Tongue (tissue), 2 donors: ENCODE results near the gene FER. TPM values are rescaled to one million over a fixed set of nuclear protein-coding genes. Genes with fewer than 3 reads are reported as not detected.

Source experiments
- DNase-seq: peaks from one replicate; pipeline ENCODE4 v3.0.0-alpha.2; 2015
- total RNA-seq: library from RNA; depleted of rRNA; stranded (reverse); fragments of >200 nt; gene quantifications from one replicate; pipeline ENCODE4 v1.2.3, GENCODE V29; 2014

The FER gene
- total RNA-seq, 1 donor from 2014 or later, result 42.6 TPM

GRCh38 chr5:109180668-109181067 is 433.0 kb downstream of the FER start:
- DNase-seq, result no peak

GRCh38 chr5:109186759-109187158 is 439.1 kb downstream of the FER start:
- no peak for DNase-seq

GRCh38 chr5:109191153-109191558 is 443.5 kb downstream of the FER start:
- DNase-seq, result no peak

- no peak for DNase-seq
Observed at GRCh38 chr5:109192027-109192426, 444.3 kb downstream of the FER start.

GRCh38 chr5:109192555-109193281 is 445.0 kb downstream of the FER start:
- no peak for DNase-seq

- DNase-seq, result no peak
Observed at GRCh38 chr5:109195667-109196066, 448.0 kb downstream of the FER start.

GRCh38 chr5:109196087-109196822 is 448.6 kb downstream of the FER start:
- no peak for DNase-seq

GRCh38 chr5:109196823-109197160 is 449.1 kb downstream of the FER start:
- DNase-seq, result no peak

- DNase-seq, result peak; percentile 15
Observed at GRCh38 chr5:109199289-109199688, 451.6 kb downstream of the FER start.

GRCh38 chr5:109199799-109200620 is 452.3 kb downstream of the FER start:
- no peak for DNase-seq

GRCh38 chr5:109215040-109215439 is 467.3 kb downstream of the FER start:
- DNase-seq, result no peak

- DNase-seq, result peak; percentile 64
Observed at GRCh38 chr5:109218818-109219217, 471.1 kb downstream of the FER start.

- peak; percentile 67 for DNase-seq
Observed at GRCh38 chr5:109223531-109223930, 475.8 kb downstream of the FER start.

- no peak for DNase-seq
Observed at GRCh38 chr5:109224276-109224882, 476.7 kb downstream of the FER start.

GRCh38 chr5:109225716-109226625 is 478.3 kb downstream of the FER start:
- peak; percentile 32 for DNase-seq

- DNase-seq, result peak; percentile 65
Observed at GRCh38 chr5:109230369-109230768, 482.7 kb downstream of the FER start.

GRCh38 chr5:109231331-109231730 is 483.6 kb downstream of the FER start:
- no peak for DNase-seq

GRCh38 chr5:109234381-109234780 is 486.7 kb downstream of the FER start:
- DNase-seq, result no peak

- DNase-seq, result no peak
Observed at GRCh38 chr5:109239456-109239855, 491.8 kb downstream of the FER start.

GRCh38 chr5:109242518-109242917 is 494.8 kb downstream of the FER start:
- DNase-seq, result no peak

- DNase-seq, result no peak
Observed at GRCh38 chr5:109246395-109246794, 498.7 kb downstream of the FER start.
